ENCODE data around the gene AKR7A3.
A peak's percentile ranks its signal among the peaks of the same experiment; 100 is the strongest.

Gene AKR7A3

GRCh38 chr1:19317126-19317910 is 28.7 kb upstream of the AKR7A3 start:
- TF ChIP-seq CTCF (IDR thresholded peaks at IDR 0.05; ENCODE audit: extremely low read depth, missing control alignments): no peak
- no peak for DNase-seq (ENCODE audit: low spot score)

GRCh38 chr1:19315378-19316198 is 27.0 kb upstream of the AKR7A3 start:
- no peak for TF ChIP-seq CTCF (IDR thresholded peaks at IDR 0.05; ENCODE audit: extremely low read depth, missing control alignments)
- DNase-seq (ENCODE audit: low spot score): peak; percentile 65

GRCh38 chr1:19313961-19314882 is 25.7 kb upstream of the AKR7A3 start:
- TF ChIP-seq CTCF (IDR thresholded peaks at IDR 0.05; ENCODE audit: extremely low read depth, missing control alignments): no peak
- peak; percentile 29 for DNase-seq (ENCODE audit: low spot score)

- no peak for DNase-seq (ENCODE audit: low spot score)
- no peak for TF ChIP-seq CTCF (IDR thresholded peaks at IDR 0.05; ENCODE audit: extremely low read depth, missing control alignments)
These were observed 25.0 kb upstream of the AKR7A3 start for GRCh38 chr1:19313636-19313959.

- DNase-seq (ENCODE audit: low spot score): peak; percentile 60
- TF ChIP-seq CTCF (IDR thresholded peaks at IDR 0.05; ENCODE audit: extremely low read depth, missing control alignments): no peak
These were observed 24.4 kb upstream of the AKR7A3 start for GRCh38 chr1:19312782-19313635.

- no peak for TF ChIP-seq CTCF (IDR thresholded peaks at IDR 0.05; ENCODE audit: extremely low read depth, missing control alignments)
- DNase-seq (ENCODE audit: low spot score): peak; percentile 100
These were observed 23.6 kb upstream of the AKR7A3 start, which contains the start of the genes AKR7A2 and SLC66A1 for GRCh38 chr1:19311931-19312781. Gene AKR7A2, minus strand, starts transcription at chr1:19312144. Its CDS starts 20 bp downstream, at chr1:19312124. Gene SLC66A1, plus strand, starts transcription at chr1:19312326. Its CDS starts 5,352 bp downstream, at chr1:19317678.
